ENCODE data around the gene GOLT1A. TPM values are rescaled to one million over a fixed set of nuclear protein-coding genes. Genes with fewer than 3 reads are reported as not detected.

The GOLT1A gene
- total RNA-seq, 1 donor = 0.54 TPM

DNA sequence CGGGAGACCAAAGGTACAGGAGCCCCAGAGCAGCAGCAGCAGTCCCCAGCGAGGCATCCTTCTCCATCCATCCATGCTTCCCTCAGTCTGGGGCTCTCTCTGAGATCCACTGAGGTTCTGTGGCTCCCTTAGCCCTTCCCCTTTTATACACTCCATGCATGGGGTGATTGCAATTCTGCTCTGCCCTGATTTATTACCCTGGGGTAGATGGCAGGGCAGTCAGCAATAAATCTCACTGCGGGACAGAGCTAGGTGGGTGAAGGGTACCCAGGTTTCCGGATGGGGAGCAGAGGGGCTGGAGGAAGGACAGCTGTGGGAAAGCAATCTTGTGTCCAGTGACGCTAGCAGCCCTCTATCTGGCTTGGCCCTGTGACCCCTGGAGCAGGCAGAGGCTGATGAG lies 47.6 kb downstream of the GOLT1A start, which contains the start of gene REN:
REN (minus strand) TSS at position 119 of the 400 bp plus-strand sequence; CDS start at position 75, 44 bp downstream.
- peak in 1 of 3 donors; percentile 53 for DNase-seq (ENCODE audit: low read depth in 2 of 3, low spot score in 2 of 3)

DNA sequence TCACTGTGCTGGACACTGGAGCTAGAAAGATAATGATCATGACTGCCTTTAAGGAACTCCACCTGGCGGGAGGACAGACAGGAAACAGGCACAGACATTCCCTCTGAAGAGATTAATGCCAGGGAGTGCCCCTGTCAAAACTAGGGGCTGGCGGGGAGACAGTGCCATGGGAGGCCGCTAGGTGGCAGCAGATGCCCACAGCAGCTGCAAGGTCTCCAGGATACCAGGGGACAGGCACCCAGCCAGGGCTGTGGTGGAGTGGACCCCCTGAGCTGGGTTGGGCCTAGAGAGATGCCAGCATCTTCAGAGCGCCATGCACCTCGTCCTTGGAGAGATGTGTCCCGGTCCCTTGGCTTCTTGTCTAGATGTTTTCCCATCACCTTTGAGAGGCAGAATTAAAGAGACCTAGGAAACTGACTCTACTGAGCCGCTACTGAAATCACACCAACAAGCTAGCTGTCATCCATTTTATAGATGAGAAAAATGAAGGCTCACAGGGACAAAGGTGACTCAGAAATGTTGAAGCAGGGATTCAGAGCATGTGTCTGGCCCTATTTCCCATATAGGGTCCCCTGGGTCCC lies 51.2 kb downstream of the GOLT1A start:
- peak; percentile 50 to 79 (median 64) for DNase-seq (ENCODE audit: low read depth in 2 of 3, low spot score in 2 of 3)

DNA sequence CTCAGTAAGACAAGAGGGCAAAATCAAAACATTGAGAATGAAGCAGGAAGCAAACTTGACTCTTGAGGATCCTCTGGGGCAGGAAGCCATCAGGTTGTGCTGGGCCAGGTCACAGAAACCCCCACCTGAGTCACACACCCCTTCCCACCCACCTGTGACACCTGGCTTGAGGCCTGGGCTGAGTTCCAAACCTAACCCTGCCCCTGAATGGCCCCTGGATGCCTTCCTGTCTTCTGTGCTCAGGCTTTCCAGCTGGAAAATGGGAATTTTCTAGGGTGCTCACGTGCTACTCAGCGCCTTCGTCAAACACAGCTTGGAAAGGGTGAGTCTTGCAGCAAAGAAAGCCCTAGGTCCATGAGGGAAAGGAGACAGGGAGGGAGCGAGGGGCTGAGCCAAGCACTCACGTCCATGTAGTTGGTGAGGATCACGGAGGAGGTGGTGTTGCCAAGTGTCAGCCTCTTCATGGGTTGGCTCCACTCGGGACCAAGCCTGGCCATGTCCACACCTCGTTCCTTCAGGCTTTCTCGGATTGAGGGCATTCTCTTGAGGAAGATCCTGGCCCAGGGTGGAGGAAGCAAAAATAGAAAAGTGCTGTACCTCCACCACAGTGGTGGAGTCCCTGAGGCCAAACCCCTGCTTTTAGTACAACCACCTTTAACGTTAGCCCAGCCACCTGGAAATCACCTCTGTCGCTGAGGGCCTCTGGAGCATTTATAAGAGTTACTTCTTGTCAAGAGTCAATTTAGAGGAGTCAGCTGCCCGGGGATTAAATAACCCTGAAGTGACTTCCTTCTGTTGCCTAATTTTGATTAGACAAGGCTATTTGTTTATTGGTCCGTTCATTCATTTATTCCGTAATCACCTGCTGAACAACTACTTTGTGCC lies 51.9 kb downstream of the GOLT1A start:
- no peak for DNase-seq (ENCODE audit: low read depth in 2 of 3, low spot score in 2 of 3)

DNA sequence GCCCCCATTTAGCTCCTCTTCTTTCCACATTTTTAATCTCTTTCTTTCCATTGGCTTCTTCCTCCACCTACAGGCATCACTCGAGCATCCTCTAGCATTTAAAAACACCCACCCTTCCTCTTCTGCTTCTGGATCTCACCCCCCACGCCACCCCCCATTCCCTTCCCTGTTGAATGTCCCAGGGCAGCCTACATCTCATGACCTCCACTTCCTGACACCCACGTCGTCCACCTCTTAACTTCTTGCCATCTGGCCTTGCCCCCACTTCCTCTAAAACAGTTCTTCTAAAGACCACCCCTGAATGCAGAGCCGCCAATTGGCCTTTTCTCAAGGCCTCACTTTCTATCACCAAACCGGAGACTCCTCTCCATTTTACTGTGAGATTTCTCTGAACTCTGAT lies 55.8 kb downstream of the GOLT1A start:
- peak in 1 of 3 donors; percentile 60 for DNase-seq (ENCODE audit: low read depth in 2 of 3, low spot score in 2 of 3)

DNA sequence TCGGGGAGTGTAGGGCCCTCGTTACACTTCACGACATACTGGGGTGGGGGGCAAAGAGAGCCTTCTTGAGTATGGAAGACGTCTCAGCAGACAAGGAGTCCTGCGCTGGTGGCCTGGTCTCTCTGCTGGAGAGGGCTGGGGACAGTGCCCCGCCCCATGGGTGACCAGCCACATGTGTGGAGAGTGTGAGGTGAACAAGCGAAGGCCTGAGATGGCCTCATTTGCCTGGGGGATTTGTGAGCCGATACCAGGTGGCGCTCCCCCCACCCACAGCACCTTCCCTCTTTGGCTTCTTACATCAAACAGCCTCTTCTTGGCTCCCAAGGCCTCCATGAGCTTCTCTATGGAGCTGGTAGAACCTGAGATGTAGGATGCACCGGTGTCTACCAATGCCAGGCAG lies 57.9 kb downstream of the GOLT1A start:
- no peak for DNase-seq (ENCODE audit: low read depth in 2 of 3, low spot score in 2 of 3)

DNA sequence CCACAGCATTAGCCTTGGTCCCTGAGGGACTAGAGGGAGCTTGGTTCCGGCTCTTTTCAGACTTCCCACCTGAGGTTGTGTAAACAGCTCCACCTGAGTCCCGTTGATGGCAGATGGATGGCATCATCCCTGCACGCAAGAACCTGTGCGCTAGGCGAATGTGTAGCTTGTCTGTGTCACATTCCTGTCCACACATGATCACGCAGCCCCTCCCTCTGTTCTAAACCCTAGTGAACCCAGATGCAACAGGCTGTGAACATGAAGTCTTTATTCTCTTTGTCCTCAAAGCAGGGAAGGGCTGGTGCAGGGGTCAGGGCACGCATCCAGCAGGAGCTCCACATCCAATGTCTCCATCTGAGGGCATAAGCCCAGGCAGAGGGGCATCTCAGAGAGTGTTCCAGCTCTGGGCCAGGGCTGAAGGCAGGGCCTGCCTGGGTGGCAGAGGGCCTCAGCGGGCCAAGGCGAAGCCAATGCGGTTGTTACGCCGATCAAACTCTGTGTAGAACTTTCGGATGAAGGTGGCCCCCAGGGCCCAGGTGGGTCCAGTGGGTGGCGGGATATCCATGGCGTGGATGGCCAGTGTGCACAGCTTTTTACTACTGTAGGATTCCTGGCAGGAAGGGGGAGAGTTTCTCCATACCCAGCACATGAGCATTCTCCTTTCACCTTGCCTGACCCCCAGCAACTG lies 59.1 kb downstream of the GOLT1A start:
- DNase-seq (ENCODE audit: low read depth in 2 of 3, low spot score in 2 of 3) = no peak

DNA sequence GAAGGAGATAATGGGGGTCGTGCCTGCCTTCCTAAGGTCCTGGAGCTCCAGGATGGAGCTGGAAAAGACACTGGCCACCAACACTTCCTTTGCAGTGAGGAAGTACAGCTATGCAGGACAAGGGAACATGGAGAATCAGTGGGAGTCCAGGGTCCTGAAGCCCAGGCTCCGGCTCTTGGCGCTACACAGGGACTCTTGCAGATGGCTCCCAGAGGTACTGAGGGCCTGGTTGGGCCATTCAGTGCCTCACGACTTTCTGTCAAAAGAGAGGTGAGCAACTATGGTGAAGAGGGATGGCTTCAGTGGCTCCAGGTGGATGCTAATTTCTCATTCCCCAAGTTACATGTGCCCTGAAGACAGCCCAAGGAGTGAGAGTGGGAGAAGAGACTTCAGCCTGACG lies 60.1 kb downstream of the GOLT1A start:
- no peak for DNase-seq (ENCODE audit: low read depth in 2 of 3, low spot score in 2 of 3)

DNA sequence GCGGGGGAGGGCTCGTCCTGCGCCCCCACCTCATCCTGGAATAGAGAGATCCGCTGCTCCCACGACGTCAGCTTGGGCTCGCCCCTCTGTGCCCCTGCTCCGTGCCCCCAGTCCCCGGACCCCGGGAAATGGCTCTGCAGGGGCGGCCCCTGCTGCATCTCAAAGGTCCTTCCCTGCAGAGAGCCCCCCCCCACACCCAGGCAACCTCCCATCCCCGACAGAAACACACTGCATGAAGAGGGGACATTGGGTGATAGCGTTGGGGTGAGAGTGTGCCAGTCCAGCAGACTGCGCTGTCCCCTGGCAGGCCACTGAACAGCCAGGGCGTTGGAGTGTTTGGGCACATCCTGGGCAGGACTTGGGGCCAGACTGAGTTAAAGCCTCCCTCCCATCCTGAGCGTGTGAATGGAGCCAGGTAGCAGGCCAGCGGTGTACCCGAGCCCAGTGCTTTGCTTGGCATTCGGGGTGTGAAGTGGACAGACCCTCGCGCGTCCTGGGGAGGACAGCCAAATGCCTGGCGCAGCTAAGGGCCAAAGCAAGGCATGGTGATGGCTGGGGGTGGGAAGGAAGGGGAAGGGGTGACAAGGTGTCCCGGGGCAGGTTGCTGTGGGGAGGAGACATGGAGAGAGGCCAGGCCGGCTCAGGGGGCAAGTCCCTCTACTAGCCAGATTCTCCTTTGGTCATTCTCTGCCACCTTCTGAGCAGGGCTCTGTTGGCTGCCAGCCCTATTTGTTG lies 61.3 kb downstream of the GOLT1A start:
- DNase-seq (ENCODE audit: low read depth in 2 of 3, low spot score in 2 of 3) = no peak

DNA sequence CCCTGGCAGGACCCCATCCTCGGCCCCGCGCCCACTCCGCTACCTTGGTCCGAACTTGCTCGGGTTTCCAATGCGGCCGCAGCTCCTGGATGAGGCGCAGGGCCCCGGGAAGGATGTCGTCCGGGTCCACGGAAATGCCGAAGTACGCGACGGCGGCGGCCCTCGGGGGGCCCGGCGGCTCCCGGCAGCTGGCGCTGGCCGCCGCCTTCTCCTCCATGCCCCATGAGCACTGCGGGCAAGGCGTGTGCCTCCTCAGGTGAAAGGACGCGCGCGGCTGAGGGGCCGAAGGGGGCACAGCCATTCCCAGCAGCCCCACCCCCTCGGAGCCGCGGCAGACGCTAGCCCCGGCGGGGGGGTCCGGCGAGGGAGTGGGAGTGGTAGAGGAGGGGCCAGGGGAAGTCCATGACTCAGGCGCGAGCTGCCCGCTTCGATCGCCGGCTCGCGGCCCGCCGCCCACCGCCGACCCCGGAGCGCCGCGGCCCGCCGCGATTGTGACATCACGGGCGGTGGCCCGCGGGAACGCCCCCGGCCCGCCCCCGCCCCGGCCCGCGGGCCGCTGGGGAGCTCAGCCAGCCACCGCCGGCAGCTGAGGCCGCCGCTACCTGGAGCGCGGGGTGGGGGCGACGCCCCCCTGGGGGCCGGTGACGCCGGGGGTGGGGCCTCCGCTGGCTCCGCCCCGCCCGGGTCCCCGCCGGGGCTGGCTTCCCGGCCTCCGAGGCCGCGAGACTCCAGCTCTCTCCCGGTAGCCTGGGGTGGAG lies 62.1 kb downstream of the GOLT1A start, which contains the start of gene ETNK2:
ETNK2 (minus strand) TSS at position 493 of the 758 bp plus-strand sequence; CDS start at position 301, 192 bp downstream.
- peak in 2 of 3 donors; percentile 62 to 68 for DNase-seq (ENCODE audit: low read depth in 2 of 3, low spot score in 2 of 3)

DNA sequence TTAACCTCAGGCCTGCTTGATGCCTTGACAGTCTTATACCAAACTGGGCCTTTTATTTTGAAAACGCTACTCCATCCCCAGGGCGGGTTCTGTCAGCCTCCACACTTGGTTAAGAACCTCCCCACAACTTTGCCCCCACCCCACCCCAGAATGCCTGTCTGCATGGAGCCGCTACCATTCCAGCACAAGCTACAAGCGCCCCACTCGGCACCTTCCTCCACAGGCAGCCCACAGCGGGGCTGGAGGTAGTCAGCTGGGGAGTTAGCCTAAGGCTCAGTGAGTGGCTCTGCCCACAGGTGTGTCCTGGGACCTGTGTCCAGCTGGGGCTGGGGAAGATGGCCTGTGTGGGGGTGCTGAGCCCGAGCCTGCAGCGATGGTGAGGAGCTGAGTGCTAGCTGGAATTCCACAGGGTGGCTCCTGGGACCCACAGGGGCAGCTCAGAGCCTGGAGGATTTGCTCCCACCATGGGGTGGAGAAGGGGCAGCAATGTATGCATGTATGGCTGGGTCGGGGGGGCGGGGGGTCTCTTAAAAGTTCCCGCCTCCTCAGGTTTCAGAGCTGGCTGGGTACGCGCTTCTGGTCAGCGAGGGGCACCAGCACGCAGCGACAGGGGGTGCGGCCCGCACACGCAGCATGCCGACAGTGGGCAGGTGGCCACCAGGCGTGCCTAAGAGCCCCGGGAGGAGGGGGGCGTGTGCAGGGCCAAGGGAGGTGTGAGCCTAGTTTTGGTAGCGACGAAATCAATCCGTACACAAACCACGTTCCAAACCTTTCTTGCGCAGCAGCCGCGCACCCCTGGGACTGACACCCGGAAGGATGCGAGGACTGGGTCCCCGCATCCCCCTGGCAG lies 62.9 kb downstream of the GOLT1A start:
- DNase-seq (ENCODE audit: low read depth in 2 of 3, low spot score in 2 of 3) = peak in 1 of 3 donors; percentile 56

DNA sequence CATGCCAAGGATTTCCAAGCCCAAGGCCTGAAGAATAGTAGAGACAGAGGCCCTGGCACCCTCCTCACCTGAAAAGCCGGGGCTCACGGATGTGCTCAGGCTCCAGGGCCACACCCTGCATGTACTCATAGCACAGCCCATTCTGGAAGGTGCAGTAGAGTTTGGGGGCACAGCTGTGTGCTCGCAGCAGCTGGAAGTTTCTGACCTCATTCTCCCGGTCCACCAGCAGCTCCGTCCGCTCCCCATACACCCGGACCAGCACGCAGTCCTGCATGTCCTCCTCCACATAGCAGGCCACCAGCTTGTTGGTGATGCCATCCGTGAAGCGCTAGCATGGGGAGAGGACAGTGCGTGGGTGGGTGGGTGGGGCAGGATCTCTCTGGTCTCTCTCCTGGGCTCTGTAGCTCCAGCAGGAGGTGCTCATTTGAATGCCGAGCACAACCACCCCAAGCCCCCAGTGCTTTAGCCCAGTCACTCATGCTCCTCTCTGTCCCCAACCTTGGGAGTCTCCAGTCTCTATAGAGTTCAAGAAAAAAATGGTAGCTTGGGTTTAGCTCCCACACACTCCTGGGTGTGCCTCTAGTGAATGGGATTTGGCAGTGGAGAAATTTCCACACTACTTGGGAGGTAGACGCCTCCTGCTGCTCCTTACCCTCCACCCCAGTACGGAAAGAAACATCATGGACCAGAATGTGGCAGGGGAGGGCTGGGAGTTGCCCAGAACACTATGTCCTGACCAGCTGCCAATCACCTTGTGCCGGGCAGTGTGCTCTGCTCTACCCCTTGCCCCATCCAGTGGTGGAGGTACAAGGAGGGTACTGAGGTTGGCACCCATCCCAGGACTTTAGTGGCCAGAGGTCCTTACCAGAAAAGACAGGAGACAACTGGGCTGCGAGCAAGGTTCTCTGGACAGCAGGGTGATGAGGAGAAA lies 63.9 kb downstream of the GOLT1A start:
- DNase-seq (ENCODE audit: low read depth in 2 of 3, low spot score in 2 of 3) = no peak

DNA sequence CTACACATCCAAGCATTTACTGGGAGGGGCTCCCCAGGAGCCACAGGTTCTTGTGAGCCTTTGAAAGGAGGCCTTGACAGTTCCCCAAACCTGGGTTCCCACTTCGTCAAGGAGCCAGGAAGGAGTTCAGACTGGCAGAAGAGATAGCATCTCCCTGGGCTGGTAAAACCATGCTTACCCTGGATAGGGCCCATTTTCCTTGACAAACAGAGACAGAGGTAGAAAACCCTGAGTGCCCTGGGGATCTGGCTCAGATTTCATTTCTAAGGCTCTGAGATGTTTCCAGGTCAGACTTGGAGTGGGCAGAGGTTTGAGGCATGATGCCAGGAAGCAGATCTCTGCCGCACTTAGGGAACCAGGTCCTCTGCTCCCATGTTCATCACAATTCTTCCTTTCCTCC lies 64.7 kb downstream of the GOLT1A start:
- no peak for DNase-seq (ENCODE audit: low read depth in 2 of 3, low spot score in 2 of 3)

Other genes with a start within 250 kb of the GOLT1A start
- 0.81 TPM for gene SOX13, start 140.9 kb downstream of the GOLT1A start, total RNA-seq
- 8.3 TPM for gene ETNK2, start 61.9 kb downstream of the GOLT1A start, total RNA-seq
- 8.3 TPM for gene REN, start 47.7 kb downstream of the GOLT1A start, total RNA-seq
- gene KISS1, start 17.5 kb downstream of the GOLT1A start, total RNA-seq = under 0.01 TPM
- 1.6 TPM for gene PLEKHA6, start 145.9 kb upstream of the GOLT1A start, total RNA-seq
- gene PPP1R15B, start 197.8 kb upstream of the GOLT1A start, total RNA-seq = 30.4 TPM

Measured in hematopoietic multipotent progenitor cell (in vitro differentiated cells).